Testis (tissue), 3 donors: Measurements from ENCODE around the gene MMP8. TPM values are rescaled to one million over a fixed set of nuclear protein-coding genes. Genes with fewer than 3 reads are reported as not detected.
"Not testable (repeated sequence)": the region's sequence is repeated elsewhere in the genome, so short reads cannot be mapped to it uniquely, and the experiment has no call there.

Source experiments
- DNase-seq: peaks from one replicate; pipeline ENCODE4 v3.0.0-alpha.2; 2019
- H3K27ac ChIP-seq, 2 donors: fragments of 200-600 bp; sonication (generic); one replicate each; pipeline ENCODE4 v1.5.1; 2019
- H3K27me3 ChIP-seq: fragments of 200-600 bp; sonication (generic); one replicate; pipeline ENCODE4 v1.5.1; 2019
- H3K36me3 ChIP-seq: fragments of 200-600 bp; sonication (generic); one replicate; pipeline ENCODE4 v1.5.1; 2017; ENCODE audit warnings: low read depth; ENCODE audit errors: missing control alignments
- H3K4me1 ChIP-seq: fragments of 200-600 bp; sonication (generic); one replicate; pipeline ENCODE4 v1.5.1; 2019
- H3K4me3 ChIP-seq, 2 donors: fragments of 200-600 bp; sonication (generic); one replicate each; pipeline ENCODE4 v1.5.1; 2017 to 2019
- H3K9me3 ChIP-seq: fragments of 200-600 bp; sonication (generic); one replicate; pipeline ENCODE4 v1.5.1; 2017
- POLR2A ChIP-seq: fragments of 450-650 bp; IDR thresholded peaks from one replicate; pipeline ENCODE4 v1.6.1; 2017; ENCODE audit warnings: antibody characterized with exemption, mild to moderate bottlenecking, moderate library complexity
- WGBS, 2 donors: methylation state at CpG; one replicate each; pipeline ENCODE4 v1.1.5; 2018; 5-methylcytosine and 5-hydroxymethylcytosine counted together
- intact Hi-C: fragments of 100-400 bp; cut with DNase I; formaldehyde crosslinking; loops from one replicate; pipeline ENCODE4 v1.15.1; 2023; ENCODE audit warnings: low total_unique reads
- polyA plus RNA-seq: library from polyadenylated mRNA; stranded (reverse); fragments of 350-450 nt; fragmentation: Illumina TruSeq; extraction: RNeasy Lipid Tissue Mini Kit (QIAGEN cat#74804); gene quantifications from one replicate; pipeline ENCODE4 v1.2.3, GENCODE V29; 2014; ENCODE audit warnings: low read depth, low replicate concordance; ENCODE audit not compliant: insufficient read depth
- total RNA-seq, 2 donors: library from RNA; depleted of rRNA; stranded (reverse); fragments of >200 nt; gene quantifications; one replicate each; pipeline ENCODE4 v1.2.3, GENCODE V29; 2016
- TF ChIP-seq, protein P1 (sequence below), 3 experiments: fragments of 450-650 bp in 2 of 3; fragments of 200-600 bp in 1 of 3; sonication (generic) in 1 of 3; IDR thresholded peaks; one replicate each; pipeline ENCODE4 v1.5.1; 2016 to 2019; ENCODE audit warnings: antibody characterized with exemption in 3 of 3, mild to moderate bottlenecking in 2 of 3, moderate library complexity in 1 of 3

Gene MMP8
- total and polyA plus RNA-seq, 3 donors from 2014 or later = 0.25 to 2.0 (median 0.25) TPM

- DNase-seq = no peak
- Histone ChIP-seq H3K4me3 (no peak overlapping the region), H3K27me3 (no peaks in the 10 kb centered on the region), H3K27ac (no peak overlapping the region), H3K4me1 (no peaks in the 10 kb centered on the region), H3K9me3 (no peaks in the 10 kb centered on the region), H3K36me3 (no peaks in the 10 kb centered on the region)
- intact Hi-C loops = no loop called here
- 74 to 87% methylated on average over 2 of the region's 2 CpGs for WGBS, 2 donors
- no peak for TF ChIP-seq POLR2A
- TF ChIP-seq, protein P1, sequence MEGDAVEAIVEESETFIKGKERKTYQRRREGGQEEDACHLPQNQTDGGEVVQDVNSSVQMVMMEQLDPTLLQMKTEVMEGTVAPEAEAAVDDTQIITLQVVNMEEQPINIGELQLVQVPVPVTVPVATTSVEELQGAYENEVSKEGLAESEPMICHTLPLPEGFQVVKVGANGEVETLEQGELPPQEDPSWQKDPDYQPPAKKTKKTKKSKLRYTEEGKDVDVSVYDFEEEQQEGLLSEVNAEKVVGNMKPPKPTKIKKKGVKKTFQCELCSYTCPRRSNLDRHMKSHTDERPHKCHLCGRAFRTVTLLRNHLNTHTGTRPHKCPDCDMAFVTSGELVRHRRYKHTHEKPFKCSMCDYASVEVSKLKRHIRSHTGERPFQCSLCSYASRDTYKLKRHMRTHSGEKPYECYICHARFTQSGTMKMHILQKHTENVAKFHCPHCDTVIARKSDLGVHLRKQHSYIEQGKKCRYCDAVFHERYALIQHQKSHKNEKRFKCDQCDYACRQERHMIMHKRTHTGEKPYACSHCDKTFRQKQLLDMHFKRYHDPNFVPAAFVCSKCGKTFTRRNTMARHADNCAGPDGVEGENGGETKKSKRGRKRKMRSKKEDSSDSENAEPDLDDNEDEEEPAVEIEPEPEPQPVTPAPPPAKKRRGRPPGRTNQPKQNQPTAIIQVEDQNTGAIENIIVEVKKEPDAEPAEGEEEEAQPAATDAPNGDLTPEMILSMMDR (IDR thresholded peaks at IDR 0.05) = no peak
Observed at GRCh38 chr11:102757823-102758549, 33.2 kb upstream of the MMP8 start.

DNA sequence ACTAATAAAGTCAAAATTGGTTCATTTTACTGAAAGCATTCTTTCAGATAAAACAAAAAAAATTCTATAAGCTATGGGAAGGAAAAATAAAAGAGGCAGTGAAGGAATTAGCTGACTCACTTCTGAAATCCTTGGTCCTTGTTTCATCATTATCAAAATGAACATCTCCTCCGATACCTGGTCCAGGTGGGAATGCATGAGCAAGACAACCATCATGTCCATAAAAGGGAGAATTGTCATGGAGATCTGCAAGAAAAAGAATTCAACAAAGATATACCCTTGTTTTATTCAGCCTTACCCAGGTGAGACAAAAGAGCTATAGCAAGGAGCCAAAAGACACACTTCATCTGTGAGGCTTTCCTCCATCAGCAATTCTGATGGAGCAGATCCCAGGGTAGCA, 28.5 kb upstream of the MMP8 start:
- intact Hi-C loops = no loop called here

GRCh38 chr11:102751673-102752072, 26.9 kb upstream of the MMP8 start:
- Histone ChIP-seq H3K4me3 (no peak overlapping the region), H3K9me3 (no peaks in the 10 kb centered on the region), H3K27me3 (no peaks in the 10 kb centered on the region), H3K4me1 (no peaks in the 10 kb centered on the region), H3K36me3 (no peaks in the 10 kb centered on the region), H3K27ac (no peak overlapping the region)
- no peak for DNase-seq
- intact Hi-C loops = no loop called here
- no peak for TF ChIP-seq POLR2A
- TF ChIP-seq, protein P1 (IDR thresholded peaks at IDR 0.05) = no peak

More for the DNA sequence above, 28.5 kb upstream of the MMP8 start:
- DNase-seq = no peak
- TF ChIP-seq, protein P1 (IDR thresholded peaks at IDR 0.05) = no peak
- no peak for TF ChIP-seq POLR2A
- Histone ChIP-seq H3K36me3 (no peaks in the 10 kb centered on the region), H3K4me1 (no peaks in the 10 kb centered on the region), H3K27me3 (no peaks in the 10 kb centered on the region), H3K4me3 (no peak overlapping the region), H3K27ac (no peak overlapping the region), H3K9me3 (no peaks in the 10 kb centered on the region)
- 89 to 100% methylated on average over 1 of the region's 1 CpG for WGBS, 2 donors

GRCh38 chr11:102749101-102749722, 24.5 kb upstream of the MMP8 start:
- H3K4me1 ChIP-seq = no peaks in the 10 kb centered on the region
- no peak overlapping the region for H3K27ac ChIP-seq
- no peaks in the 10 kb centered on the region for H3K27me3 ChIP-seq
- no peak overlapping the region for H3K4me3 ChIP-seq
- no peak for DNase-seq
- no peaks in the 10 kb centered on the region for H3K36me3 ChIP-seq
- intact Hi-C loops = no loop called here
- H3K9me3 ChIP-seq = no peaks in the 10 kb centered on the region
- TF ChIP-seq POLR2A = no peak
- TF ChIP-seq, protein P1 (IDR thresholded peaks at IDR 0.05) = no peak

- DNase-seq, H3K9me3 ChIP-seq, H3K27me3 ChIP-seq, H3K36me3 ChIP-seq, H3K27ac ChIP-seq, H3K4me3 ChIP-seq, intact Hi-C loops, H3K4me1 ChIP-seq: not testable (repeated sequence)
- WGBS, 2 donors = 72 to 85% methylated on average over 24 to 30 of the region's 32 CpGs
Observed at GRCh38 chr11:102746746-102747578, 22.2 kb upstream of the MMP8 start.
